Kidney (tissue), 14 donors: Measurements from ENCODE around the gene SLC18A2. TPM values are rescaled to one million over a fixed set of nuclear protein-coding genes. Genes with fewer than 3 reads are reported as not detected.
A peak's percentile ranks its signal among the peaks of the same experiment; 100 is the strongest.

Experiments used
- DNase-seq, 5 donors: peaks; one replicate each; pipeline ENCODE4 v3.0.0-alpha.2; 2013 to 2020
- FAIRE-seq: peaks from 2 replicates; lab custom pipeline; 2012; peaks lifted over from hg19 to GRCh38; lab: Jason Lieb, UNC
- H3K27ac ChIP-seq, 2 donors: one replicate each; pipeline ENCODE4 v1.7.0; 2013; ENCODE audit warnings: low read depth in 2 of 2, low read length in 2 of 2, inconsistent platforms in 1 of 2
- H3K27me3 ChIP-seq: one replicate; pipeline ENCODE4 v1.7.1; 2013; ENCODE audit warnings: low read length, inconsistent platforms; ENCODE audit not compliant: control insufficient read depth, insufficient read depth
- H3K36me3 ChIP-seq, 3 donors: one replicate each; pipeline versions ENCODE4 v1.7.0 to v1.7.1; 2013; ENCODE audit warnings: low read length in 3 of 3, control low read depth in 1 of 3, inconsistent platforms in 1 of 3; ENCODE audit not compliant: insufficient read depth in 3 of 3, control insufficient read depth in 2 of 3
- H3K4me1 ChIP-seq, 3 donors: one replicate each; pipeline versions ENCODE4 v1.7.0 to v1.7.1; 2013; ENCODE audit warnings: low read length in 3 of 3, inconsistent platforms in 1 of 3, low read depth in 1 of 3; ENCODE audit not compliant: control insufficient read depth in 2 of 3, insufficient read depth in 2 of 3
- H3K4me3 ChIP-seq, 3 donors: one replicate each; pipeline versions ENCODE4 v1.7.0 to v1.8.1; 2013; ENCODE audit warnings: low read length in 3 of 3, control low read depth in 1 of 3, inconsistent platforms in 1 of 3
- H3K9ac ChIP-seq, 3 donors: one replicate each; pipeline versions ENCODE4 v1.7.0 to v1.7.1; 2013; ENCODE audit warnings: low read length in 3 of 3, control low read depth in 1 of 3, inconsistent platforms in 1 of 3
- H3K9me3 ChIP-seq, 3 donors: one replicate each; pipeline versions ENCODE4 v1.7.0 to v1.7.1; 2013; ENCODE audit warnings: low read length in 3 of 3, control low read depth in 1 of 3, inconsistent platforms in 1 of 3; ENCODE audit not compliant: control insufficient read depth in 2 of 3, insufficient read depth in 1 of 3
- CTCF ChIP-seq: IDR thresholded peaks from 3 replicates; pipeline ENCODE4 v1.5.1; 2012; ENCODE audit warnings: mild to moderate bottlenecking, moderate library complexity, borderline replicate concordance; ENCODE audit not compliant: insufficient read depth; ENCODE audit errors: extremely low read depth
- intact Hi-C: fragments of 100-400 bp; cut with DNase I; formaldehyde crosslinking; loops from one replicate; pipeline ENCODE4 v1.11.1; 2022
- polyA plus RNA-seq: library from polyadenylated mRNA; stranded (reverse); fragments of 350-450 nt; fragmentation: Illumina TruSeq; extraction: RNeasy Lipid Tissue Mini Kit (QIAGEN cat#74804); gene quantifications from one replicate; pipeline ENCODE4 v1.2.3, GENCODE V29; 2014; ENCODE audit warnings: low read depth, low replicate concordance; ENCODE audit not compliant: insufficient read depth
- total RNA-seq: library from RNA; stranded (reverse); fragmentation: NEBNext Ultra II Directional; extraction: Animal tissue kit (Norgen Biotek cat#: 25700); gene quantifications from one replicate; pipeline ENCODE4 v1.2.1, GENCODE V29; 2021
- donor health status: control.
- donor health status: control.
- donor health status: control.
- donor health status: control.
- donor health status: control.
- donor health status: DM: yes; HTN: yes; CAD: no.
- donor health status: Normal renal cell carcinoma (clear cell type).

Gene SLC18A2
- total and polyA plus RNA-seq, 2 donors from 2014 or later = 0.15 to 4.6 TPM

DNA sequence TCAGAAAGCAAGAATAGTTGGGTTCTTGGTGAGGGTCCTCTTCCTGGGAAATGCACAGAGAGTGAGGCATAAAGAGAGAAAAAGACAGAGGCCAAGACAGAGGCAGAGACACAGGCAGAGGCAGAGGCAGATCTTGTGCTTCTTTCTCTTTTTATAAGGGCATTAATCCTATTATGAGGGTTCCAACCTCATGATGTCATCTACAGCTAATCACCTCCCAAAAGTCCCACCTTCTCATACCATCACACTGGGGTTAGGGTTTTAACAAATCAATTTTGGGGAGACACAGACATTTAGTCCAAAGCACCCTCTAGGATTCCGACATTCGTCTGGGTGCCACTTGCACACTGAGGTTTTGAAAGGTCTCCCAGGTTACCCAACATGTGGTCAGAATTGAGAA lies 25.8 kb upstream of the SLC18A2 start:
- peaks cover 0 to 8% (median 5%) of the 10 kb centered on the region in 3 donors for H3K4me1 ChIP-seq
- no peak overlapping the region for H3K27ac ChIP-seq
- no peak for TF ChIP-seq CTCF
- H3K9me3 ChIP-seq = peaks cover 0 to 9% (median 4%) of the 10 kb centered on the region in 3 donors
- FAIRE-seq (no peak), DNase-seq (no peak)
- H3K27me3 ChIP-seq = peaks cover 5% of the 10 kb centered on the region
- H3K36me3 ChIP-seq = no peaks in the 10 kb centered on the region
- intact Hi-C loops = no loop called here
- no peak overlapping the region for H3K4me3 ChIP-seq
- H3K9ac ChIP-seq = no peak overlapping the region

DNA sequence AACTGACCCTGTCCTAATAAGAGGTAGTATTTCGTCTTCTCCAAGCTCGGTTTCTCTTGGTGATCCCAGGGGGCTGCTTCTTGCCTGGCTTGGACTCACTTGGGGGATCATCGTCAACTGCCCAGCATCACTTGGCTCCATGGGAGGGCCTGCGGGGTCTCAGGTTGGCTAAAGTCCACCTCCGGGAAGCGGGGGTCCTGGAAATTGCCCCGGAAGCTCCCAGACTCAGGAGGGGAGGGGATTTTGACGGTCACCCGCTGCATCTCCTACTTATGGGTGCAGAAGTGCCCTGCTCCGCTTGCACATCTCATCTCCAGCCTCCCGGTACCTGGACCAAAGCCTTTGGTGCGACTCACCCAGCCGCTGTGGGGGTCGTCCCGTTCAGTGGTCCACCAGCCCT lies 24.9 kb upstream of the SLC18A2 start:
- Histone ChIP-seq H3K27me3 (peaks cover 5% of the 10 kb centered on the region), H3K9me3 (peaks cover 0 to 9% (median 4%) of the 10 kb centered on the region in 3 donors), H3K4me3 (no peak overlapping the region), H3K4me1 (peaks cover 0 to 8% (median 5%) of the 10 kb centered on the region in 3 donors), H3K9ac (no peak overlapping the region), H3K27ac (no peak overlapping the region), H3K36me3 (no peaks in the 10 kb centered on the region)
- DNase-seq (peak in 1 of 5 donors; percentile 47), FAIRE-seq (no peak)
- TF ChIP-seq CTCF = no peak
- intact Hi-C loops = no loop called here

GRCh38 chr10:117216611-117217195 lies 24.2 kb upstream of the SLC18A2 start:
- Histone ChIP-seq H3K4me3 (peak overlapping the region; percentile 5 to 68 (median 35)), H3K9me3 (peaks cover 0 to 6% (median 0%) of the 10 kb centered on the region in 3 donors), H3K36me3 (no peaks in the 10 kb centered on the region), H3K27ac (no peak overlapping the region), H3K9ac (peak overlapping the region in 1 of 3 donors; percentile 46), H3K4me1 (peaks cover 0 to 8% (median 5%) of the 10 kb centered on the region in 3 donors), H3K27me3 (peaks cover 5% of the 10 kb centered on the region)
- peak; percentile 100 for TF ChIP-seq CTCF
- intact Hi-C loops = no loop called here
- DNase-seq (peak; percentile 82 to 88 (median 84)), FAIRE-seq (no peak)
